ENCODE measurements around the gene ATP11C.
"Not testable (repeated sequence)": the region's sequence is repeated elsewhere in the genome, so short reads cannot be mapped to it uniquely, and the experiment has no call there.

ATP11C gene

DNA sequence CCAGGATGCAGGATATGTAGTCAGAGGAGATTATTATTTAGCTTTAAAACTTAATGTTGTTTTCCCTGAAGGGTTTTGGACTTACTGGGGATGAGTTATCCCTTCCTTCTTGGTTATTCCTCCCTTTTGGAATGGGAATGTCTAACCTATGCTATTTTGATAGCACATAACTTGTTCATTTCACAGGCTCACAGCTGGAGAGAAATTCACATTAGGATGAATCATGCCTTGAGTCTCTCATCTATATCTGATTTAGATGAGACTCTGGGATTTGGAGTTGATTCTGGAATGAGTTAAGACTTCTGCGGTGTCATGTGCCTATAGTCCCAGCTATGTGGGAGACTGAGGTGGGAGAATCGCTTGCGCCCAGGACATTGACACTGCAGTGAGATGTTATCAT is 81.1 kb downstream of the ATP11C start:
- DNase-seq = no peak

GRCh38 chrX:139850968-139851367 is 81.9 kb downstream of the ATP11C start:
- no peak for DNase-seq

DNA sequence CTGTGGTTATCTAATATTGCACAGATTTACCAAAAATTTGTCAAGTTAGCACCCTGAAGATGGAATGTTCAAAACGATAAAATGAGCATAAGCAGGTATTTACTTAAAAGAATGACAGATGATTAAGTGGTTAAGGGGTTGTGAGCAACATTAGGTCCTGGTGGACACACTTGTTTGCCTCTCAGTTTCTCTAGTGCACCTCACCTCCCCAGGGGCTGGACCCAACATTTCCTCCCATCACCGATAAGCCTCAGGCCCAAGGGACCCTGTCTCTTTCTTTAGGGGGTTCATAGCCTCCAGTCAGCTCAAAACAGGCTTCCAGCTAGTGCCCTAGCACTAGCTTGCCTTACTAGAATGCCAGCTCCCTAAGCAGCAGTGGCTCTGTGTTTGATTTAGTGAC is 88.0 kb downstream of the ATP11C start:
- DNase-seq = no peak

GRCh38 chrX:139844163-139844562 is 88.7 kb downstream of the ATP11C start:
- DNase-seq = no peak

DNA sequence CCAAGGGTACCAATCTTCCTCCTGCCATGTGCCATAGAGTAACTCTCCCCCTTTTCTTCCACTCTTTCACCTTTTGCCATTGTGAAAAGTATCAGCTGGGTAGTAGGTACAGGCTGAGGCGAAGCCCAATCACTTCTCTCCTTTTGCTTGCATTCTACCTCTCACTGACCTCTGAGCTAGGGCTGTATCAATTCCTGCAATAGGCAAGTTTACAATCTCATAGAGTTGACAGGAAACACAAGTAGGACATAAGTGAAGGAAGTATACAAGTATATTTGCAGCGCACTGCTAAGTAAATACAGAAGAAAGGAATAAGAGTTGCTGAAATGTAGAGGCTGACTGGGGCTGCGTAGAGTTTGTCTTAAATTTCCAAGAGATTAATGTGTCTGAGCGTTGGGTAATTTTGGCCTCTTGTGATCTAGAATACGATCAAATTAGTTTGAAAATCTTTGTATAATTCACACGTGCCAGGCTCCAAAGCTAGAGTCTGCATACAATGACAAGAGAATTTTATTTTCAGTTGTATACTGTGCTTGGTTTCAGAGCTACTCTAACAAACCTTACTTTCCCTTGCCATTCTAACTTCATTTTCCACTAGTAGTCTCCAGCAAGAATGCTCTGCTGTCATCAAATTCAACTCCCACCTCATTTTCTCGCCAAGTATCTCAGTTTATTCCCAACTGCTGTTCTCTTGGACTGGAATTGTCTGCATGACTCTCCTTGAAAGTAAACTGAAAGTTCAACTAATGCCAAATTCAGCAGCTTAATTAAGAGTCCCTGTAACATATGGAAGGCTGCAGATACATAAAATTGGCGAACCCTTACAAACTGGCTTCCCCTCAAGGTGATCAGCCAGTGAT is 90.3 kb downstream of the ATP11C start:
- no peak for DNase-seq

GRCh38 chrX:139836335-139836734 is 96.5 kb downstream of the ATP11C start:
- not testable (repeated sequence) for DNase-seq

GRCh38 chrX:139834879-139835278 is 98.0 kb downstream of the ATP11C start:
- no peak for DNase-seq

DNA sequence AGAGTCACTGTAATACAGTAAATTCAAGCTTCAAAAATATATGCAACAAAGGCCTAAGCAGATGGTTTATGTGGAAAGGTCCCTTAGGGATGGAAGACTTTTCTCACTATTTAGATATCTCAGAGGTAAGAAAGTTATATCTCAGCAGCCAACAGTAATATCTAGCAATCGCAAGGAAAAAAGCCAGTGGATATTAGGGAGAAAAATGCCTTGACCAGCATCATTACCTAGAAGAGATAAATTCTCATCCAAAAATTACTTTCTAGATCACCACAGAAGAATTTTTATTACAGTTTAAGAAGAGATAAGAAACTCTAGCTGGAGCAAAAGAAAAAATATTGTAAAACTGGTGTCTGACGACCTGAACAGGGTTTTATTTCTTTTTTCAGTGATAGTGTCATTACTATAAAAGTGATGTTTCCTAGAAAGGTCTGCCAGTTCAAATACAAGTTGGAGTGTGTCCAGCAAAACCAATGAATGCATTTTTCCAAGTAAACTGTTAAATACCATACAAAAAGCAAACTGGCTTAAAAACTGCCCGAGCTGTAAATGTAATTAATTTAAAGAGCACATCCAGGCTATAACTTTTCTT is 100.0 kb downstream of the ATP11C start:
- DNase-seq = no peak

DNA sequence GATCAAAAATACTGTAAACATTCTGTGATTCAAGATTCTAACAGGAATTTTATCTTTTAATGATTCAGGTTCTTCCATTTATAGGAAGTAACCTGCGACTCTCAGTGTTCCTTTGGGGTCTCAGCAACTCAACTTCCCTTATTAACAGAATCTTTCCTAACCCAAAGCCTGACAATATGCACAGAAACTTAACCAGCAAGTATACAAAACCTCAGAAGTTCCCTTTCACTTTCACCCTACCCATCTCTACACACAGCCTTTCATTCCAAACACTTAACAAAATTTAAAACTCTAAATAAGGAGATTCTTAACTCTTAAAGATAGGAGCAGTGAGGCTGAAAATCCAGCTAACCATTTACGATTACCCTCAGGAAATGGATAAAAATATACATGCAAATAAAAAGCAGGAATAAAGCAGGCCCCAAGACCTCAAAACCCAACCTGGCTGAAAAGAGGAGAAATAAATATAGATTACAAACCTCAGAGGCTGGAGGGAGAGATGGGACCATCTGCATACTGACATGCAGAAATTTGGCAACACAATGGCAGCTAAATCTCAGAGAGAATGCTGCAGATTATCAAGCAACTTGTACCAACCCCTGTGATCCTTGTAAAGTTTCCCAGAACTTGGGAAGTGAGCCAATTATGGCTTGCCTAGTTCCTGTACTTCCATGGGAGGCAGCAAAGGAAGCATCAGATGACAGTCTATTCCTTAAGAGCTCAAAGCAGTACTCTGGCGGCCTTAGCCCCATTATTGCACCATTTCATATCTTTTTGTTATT is 101.0 kb downstream of the ATP11C start:
- peak; percentile 0 for DNase-seq

DNA sequence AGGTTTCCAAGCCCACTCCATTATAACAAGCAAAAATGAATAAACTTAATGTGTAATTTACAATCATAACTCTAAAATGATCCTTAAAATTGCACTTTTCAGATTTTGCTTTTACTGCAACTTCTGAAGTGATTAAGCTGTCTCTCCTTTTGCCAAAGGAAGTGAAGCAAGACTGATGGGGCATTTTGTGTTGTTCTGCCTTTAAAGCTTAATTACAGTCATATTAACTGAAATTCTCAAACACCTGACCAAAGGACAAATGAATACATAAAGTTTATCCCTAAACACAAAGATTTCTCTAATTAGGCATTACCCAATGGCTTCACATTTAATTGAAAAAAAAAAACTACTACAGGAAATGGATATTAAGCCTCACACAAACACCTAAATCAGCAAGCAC is 101.8 kb downstream of the ATP11C start:
- no peak for DNase-seq

DNA sequence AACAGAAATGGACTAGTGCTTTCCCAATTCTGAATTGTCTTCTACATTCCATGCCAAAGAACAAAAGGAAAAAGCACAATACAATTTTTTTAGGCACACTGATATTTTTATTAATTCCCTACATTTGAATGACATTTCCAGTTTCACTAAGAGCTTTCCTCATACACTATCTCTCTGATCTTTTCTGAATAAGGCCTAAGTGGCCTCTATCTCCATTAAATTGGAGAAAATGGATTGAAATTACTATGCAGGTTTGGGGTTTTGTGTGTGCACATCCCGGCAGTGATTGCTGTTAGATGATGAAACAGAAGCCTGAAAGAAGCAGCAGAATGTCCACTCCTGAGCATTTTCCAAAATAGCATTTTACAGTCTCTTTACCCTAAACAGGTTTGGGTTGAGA is 104.0 kb downstream of the ATP11C start:
- DNase-seq = no peak

DNA sequence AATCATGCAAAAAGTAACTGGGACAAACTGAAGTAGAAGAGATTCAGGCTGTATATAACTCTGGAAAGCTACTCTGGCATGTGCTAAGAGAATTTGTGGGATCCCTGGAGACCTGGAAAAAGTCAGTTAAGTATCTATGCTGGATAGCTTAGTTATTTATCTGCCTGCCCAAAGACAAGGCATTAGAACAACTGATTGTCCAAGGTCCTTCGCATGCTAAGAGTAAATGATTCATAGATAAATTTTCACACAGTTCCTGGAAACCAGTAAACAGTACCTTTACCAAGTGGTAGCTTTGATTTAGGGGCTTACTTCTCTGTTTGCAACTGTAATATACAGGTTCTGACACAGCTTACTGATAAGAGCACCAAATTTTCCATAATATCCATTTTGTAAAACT is 104.8 kb downstream of the ATP11C start:
- DNase-seq = no peak

GRCh38 chrX:139826065-139827044 is 106.5 kb downstream of the ATP11C start:
- peak; percentile 0 for DNase-seq

- no peak for DNase-seq
Measured at GRCh38 chrX:139825618-139826017, 107.2 kb downstream of the ATP11C start.

DNA sequence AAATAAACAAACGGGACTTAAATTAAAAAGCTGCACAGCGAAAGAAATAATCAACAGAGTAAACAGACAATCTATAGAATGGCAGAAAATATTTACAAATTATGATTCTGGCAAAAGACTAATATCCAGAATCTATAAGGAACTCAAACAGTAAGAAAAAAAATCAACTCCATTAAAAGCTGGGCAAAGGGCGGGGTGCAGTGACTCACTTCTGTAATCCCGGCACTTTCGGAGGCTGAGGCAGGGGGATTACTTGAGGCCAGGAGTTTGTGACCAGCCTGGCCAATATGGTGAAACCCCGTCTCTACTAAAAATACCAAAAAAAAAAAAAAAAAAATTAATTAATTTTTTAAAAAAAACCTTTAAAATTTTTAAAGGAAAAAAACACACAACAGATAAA is 109.0 kb downstream of the ATP11C start:
- no peak for DNase-seq

DNA sequence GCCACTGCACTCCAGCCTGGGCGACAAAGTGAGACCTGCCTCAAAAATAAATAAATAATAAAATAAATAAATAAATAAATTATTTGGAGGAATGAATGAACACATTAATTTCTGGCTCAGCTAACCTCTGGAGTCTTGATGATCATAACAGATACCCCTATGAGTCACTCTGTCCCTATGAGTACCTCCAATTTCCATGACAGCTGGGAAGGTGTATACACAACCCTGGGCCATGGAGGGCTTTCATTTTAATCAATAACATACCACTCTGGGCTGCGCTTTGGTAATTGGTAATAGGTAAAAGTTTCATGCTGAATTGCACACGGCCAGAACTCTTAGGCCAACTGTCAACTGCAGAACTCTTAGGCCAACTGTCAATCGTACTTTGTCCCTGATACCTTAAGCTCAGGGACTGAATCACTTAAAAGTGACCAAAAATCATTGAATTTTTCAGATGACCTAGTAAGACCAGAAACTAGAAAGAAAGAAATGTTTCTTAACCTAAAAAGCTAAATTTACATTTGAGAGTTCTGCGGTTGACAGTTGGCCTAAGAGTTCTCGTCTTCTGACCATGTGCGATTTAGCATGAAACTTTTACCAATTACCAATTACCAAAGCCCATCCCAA is 112.4 kb downstream of the ATP11C start:
- no peak for DNase-seq

DNA sequence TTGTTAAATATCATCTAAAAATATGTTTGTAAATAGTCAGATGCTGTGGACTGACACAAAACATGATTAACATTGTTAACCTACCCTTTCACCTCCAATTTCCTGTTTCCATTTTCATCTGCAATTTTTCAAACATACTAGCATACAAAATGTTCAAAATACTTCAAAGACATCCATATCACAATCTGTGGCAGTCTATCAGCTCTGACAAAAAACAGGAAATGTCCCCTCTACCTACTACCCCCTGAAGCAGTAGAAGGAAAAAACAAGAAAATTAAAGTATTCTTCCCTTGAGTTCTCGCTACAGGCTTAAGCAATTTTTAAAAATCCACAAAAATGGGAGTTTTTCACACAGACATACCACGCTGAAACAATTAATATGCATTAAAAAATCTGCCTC is 116.6 kb downstream of the ATP11C start:
- no peak for DNase-seq

- DNase-seq = no peak
Measured at GRCh38 chrX:139815771-139816170, 117.1 kb downstream of the ATP11C start.

- no peak for DNase-seq
Measured at GRCh38 chrX:139811942-139812629, 120.8 kb downstream of the ATP11C start.

DNA sequence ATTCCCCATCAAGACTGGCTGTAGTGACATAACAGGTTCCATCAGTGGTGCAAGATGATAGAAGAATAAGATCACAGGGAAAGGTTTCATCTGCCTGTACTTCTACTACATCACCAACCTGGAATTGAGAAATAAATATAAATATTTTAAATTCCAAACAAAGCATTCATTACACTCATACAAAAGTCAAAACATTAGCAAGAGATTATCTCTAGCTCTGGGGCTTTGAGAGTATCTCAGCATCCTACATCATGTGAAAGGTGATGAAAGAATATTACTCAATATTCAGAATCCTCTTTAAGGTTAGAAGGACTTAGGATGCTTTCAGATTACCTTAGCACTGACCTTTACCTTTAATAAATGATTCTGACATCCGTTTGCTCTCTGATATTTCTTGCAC is 128.4 kb downstream of the ATP11C start:
- DNase-seq = no peak

DNA sequence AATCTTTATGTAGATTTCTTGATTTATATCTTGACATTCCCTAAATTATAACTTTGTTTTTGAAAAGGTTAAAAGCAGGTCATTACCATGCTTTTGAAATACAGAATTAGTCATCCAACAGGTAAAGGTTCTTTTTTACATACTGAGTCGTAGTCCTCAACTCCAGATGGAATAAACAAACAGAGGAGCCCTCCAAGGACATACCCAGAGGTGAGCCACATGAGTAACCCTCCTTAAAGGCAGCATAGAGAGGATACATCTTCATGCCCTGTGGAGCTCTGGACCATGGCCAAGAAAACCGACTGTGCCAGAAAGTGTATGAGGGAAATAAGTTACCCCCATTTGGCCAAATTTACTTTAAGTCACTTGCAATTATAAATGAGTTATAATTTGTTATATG is 129.6 kb downstream of the ATP11C start:
- no peak for DNase-seq

DNA sequence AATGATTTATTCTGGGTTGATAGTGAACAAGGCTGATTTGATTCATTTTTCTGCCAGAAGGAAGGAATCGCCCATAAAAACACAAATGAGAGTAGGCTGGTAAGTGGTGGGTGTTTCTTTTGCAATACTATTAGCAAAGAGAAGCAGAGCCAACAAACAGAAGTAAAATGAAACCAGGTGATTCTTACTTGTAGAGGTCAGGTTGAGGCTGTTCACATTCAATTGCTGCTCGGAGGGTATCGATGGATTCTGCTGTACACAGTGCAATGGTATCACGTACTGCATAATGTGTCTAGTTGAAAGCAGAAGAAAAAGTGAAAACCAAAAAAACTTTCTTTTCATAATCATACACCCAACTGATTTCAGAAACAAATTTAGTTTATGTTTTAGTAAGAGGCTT is 130.8 kb downstream of the ATP11C start:
- no peak for DNase-seq
